Measurements from ENCODE around the gene OR9Q1.

The OR9Q1 gene

DNA sequence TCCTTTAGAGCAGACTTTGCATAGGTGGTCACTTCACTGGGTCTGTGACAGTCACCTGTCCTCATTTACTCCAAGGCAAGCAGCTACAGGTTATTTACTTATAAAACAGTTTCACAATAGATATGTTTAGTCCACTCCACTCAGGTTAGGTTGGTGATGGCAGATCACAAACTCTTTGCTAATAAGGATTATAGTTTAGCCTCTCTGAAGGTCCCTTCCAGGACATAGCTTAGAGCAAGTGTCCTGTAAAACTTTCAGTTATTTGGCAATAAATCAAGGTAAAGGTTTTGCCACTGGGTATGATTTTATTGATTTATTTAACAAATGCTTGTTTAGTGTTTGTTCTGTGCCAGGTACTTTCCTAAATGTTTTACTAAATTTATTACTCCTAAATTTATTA lies 15.9 kb downstream of the OR9Q1 start:
- no peak for DNase-seq

DNA sequence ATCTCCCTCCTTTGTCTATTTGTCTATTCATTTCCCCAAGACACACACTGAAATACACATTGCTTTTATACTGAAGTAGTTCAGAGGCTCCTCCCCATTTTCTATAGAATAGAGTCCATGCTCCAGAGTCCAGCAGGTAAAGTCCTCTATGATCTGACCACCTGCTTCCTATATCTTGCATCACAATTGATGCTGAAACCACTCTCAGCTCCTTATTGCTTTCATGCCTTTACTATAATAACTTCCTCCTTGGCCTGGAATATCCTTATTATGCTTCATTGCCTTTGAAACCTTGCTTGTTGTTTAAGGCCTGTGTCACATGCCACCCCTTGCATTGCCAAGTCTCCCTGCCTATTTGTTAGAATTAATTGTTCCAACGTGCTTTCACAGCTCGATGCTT lies 19.7 kb downstream of the OR9Q1 start:
- DNase-seq, result no peak

DNA sequence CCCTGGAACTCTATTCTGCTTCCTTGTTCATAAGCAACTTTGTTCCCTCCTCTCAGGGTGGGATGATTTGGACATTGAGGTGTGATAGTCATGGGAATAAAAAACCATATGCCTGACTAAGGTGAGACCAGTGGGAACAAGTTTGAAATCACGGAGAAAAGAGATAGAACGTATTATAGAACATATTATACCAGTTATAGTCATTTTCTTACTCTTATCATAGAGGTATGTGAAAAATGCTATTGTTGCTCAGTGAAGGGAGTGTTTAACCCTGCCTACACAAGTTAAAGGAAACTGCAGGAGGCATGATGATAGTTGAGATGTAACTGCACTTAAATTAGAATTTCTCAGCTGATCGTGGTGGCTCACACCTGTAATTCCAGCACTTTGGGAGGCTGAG lies 22.6 kb downstream of the OR9Q1 start:
- DNase-seq, result no peak

DNA sequence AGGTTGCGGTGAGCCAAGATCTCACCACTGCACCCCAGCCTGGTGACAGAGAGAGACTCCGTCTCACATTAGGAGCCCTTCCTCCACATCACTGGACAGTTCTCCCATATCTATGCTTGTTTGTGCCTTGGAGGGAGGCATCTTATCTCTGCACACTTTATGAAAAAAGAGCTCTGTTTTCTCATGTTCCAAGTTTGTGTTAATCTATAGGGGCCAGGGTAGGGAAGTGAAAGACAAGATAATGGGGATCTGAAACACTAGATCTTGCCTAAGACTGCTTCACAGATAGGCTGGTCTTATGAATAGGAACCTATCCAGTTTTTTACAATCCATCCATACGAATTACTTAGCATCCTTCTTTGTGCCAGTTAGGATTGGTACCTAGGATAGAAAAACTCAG lies 24.1 kb downstream of the OR9Q1 start:
- no peak for DNase-seq

DNA sequence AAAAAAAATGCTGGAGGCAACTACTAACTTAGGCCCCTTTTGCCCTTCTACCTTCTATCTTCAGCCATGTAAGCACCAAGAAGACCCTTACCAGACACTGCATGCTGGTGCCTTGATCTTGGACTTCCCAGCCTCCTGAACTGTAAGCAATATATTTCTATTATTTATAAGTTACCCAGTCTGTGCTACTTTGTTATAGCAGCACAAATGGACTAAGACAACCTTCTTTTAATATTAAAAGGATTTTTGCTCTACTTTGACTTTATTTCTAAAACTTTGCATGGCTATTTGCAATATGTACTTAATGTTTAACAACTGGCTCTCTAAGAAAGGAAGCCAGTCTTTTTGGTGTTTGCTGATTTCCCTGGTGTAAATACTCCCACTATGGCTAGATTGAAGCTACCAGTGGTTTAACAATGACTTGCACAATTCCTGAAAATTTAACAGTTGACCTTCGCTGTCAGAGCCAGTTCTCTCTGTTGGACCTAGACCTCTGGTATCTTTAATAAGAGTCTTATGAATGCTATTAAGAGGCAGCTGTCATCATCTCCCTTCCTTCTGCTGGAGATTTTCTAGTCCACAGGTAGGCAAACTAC lies 32.2 kb downstream of the OR9Q1 start:
- DNase-seq, result no peak

DNA sequence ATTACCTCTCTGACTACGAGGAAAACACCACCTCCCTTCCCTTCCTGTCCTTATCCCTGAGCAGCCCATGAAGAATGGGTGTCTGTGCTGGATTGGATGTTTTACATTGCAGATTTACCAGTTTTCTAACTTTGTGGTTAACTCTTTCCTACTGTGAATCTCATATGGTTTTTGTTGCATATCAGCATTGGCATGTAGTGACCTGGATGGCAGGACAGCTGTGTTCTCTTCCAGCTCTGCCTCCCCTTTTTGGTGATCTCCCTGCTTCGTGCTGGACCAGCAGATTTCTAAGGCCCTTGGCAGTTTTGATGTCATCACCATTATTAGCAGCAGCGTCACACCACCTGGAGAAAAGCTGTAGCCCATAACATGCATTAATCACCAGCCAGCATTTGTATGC lies 33.8 kb downstream of the OR9Q1 start:
- no peak for DNase-seq

DNA sequence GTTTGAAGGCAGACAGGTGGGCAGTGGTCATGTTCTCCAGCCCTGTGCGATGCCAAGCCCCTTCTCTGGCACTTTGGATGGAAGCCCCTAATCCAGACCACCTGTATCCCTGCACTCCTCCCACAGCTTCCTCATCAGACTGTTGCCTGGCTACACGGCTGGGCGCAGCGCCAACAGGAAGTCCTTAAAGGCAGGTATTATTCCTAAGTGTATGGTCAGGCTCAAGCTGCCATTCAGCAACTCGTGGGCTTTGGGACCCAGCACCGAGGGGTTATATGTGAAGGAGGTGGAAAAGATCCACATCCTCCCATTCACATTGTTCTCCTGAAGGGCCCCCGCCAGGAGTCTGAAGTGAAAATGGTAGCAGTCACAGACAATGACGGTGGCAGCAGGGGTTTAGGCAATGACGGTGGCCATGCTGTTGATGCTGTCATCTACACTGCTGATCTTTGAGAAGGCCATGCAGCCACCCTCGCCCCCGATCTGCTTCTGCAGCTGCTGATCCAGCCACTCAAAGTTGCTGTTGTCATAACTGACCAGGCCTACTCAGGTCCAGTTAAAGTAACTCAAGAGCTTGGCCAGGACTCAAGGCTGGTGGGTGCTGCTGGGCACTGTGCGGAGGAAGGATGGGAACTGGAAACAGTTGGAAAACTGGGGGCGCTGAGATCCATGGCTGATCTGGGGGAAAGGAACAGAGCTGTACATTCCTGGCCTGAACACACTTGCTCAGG lies 34.8 kb downstream of the OR9Q1 start:
- no peak for DNase-seq

DNA sequence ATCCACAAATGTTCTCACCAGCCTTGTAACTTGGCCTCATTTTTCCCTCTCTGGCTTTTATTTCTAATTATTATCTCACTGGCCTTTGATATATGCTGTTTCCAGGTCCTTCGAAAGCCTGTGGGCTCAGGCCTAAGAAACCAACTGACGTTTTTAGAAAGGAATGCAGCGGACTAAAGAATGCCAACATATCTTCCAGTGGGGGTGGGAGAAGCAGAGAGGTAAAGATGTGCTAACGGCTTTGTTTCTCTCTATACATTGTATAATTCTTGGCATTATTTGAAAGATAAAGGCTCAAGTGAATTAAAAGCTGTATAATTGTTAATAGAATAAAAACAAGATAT lies 35.3 kb downstream of the OR9Q1 start:
- no peak for DNase-seq

DNA sequence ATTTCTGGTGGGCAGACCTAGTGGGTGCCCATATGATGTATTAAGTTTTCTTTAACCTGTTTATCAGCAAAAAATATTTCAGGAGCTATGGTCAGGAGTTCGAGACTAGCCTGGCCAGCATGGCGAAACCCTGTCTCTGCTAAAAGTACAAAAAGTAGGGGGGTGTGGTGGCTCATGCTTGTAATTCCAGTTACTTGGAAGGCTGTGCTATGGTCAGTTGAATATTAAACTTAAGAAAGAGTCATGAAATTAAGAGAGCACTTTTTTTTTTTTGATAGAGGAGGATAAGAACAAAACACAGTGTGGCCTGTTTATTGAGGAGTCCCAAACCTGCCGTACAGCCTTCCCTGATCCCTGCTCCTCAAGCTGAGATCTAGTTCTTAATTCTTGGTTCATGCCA lies 36.9 kb downstream of the OR9Q1 start:
- no peak for DNase-seq

DNA sequence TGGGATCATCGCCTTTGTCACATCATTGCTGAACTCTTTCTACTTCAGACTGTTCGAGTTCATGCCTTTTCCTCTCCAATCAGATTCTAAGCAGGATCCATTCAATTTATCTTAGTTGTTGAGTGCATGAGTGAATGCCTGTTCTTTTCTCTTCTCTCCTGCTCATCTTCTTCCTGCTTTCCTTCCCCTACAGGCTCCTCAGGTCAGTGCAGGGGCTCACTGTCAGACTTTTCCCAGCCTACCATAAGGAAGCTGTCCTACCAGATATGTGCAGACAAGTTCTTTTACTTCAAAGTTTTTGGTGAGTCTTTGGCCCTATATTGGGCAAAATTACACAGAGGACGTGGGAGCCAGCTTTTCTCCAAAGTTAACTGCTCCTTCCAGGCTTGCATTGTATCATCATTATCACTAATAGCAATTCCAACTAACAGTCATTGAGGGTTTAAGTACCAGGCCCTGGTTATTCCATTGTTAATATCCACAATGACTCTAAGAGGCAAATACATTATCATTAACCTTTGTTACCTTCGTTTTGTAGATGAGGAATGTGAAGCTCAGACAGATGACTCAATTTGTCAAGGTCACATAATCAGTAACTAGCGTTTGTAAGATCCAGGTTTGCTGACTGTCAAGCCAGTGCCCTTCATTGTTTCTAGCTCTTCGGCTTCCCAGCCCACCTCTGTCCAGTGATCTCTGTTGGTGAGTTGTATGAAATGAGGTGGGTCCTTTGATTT lies 37.4 kb downstream of the OR9Q1 start:
- DNase-seq, result no peak

DNA sequence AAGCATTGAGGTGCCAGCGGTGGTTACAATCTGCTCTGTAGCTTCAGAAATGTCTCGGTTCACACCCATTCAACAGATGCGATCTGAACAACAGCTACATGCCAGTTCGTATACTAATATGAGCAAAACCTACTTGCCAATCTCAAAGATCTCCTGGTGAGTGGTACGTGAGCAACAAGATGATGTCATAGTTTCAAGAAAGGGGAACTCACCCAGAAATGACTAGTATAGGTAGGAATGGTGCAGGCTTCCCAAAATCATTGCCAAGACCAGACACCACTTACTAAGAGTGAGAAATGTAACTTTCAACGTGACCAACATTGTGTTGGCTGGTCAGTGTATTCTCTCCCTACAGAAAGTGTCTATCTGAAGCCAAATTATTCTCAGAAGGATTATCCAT lies 38.1 kb downstream of the OR9Q1 start:
- DNase-seq, result no peak

DNA sequence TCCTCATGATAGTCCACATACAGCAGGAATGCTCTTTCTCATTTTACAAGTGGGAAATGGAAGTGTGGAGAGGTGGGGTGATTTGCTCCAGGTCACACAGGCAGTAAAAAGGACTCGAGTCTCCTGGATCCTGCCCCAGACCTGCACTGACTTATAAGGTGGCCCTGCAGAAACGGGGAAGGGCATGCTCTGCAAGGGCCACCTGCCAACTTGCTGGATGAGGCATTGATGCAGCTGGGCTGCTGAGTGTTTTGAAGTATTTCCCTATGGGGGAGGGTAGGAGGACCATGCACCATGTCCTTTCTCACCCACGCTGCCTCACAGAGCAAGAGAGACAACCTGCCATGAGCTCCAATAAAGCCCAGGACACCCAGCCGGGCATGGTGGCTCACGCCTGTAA lies 44.0 kb downstream of the OR9Q1 start:
- DNase-seq, result no peak

DNA sequence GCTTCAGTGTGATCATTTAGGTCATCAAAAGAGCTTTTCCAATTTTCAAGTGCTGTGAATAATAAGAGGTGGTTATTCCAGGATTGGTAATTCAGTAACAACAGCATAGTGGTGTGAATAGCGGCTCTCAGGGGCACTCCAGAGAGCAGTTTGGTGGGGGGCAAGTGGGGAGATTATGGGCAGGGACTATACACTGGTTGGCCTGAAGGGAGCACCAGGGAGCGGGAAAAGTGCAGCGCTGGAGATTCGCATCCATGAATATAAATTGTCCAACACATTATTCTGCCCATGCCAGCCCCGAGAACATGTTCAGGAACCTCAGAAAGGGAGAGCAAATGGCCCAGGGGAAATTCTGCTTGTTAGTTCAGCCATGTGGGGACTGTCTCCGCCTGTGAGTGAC lies 45.0 kb downstream of the OR9Q1 start:
- DNase-seq, result no peak

DNA sequence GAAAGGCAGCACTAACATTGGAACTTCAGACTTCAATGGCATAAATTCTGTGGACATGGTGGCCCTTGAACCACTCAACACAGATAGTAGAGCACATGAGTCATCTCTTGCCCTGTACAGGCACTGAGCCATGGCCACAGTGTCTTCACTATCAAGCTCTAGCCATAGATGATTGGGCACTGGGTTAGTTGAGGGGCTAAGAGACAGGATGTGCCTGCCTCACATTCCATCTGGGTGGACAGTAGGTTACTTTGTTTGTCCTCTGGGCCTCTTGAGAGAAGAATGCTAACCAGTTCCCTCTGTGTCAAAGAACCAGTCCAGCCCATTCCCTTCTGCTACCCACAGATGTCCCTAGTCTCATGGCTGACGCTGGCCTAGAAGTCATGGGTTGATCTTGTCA lies 46.9 kb downstream of the OR9Q1 start:
- no peak for DNase-seq

DNA sequence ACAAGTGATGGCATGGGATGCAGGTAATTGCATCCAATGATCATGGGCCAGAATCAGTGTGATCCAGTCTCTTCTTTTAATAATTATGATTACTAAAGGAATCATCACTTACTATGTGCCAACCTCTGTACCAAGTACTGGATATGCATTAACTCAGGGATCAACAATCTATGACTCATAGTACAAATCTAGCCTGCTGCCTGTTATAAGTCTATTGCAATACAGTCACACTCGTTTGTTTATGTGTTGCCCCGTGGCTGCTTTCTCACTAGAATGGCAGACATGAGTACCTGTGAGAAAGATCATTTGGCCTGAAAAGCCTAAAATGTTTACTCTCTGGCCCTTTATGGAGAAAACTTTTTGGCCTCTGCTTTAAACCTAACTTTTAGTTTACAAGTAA lies 52.1 kb downstream of the OR9Q1 start:
- no peak for DNase-seq

DNA sequence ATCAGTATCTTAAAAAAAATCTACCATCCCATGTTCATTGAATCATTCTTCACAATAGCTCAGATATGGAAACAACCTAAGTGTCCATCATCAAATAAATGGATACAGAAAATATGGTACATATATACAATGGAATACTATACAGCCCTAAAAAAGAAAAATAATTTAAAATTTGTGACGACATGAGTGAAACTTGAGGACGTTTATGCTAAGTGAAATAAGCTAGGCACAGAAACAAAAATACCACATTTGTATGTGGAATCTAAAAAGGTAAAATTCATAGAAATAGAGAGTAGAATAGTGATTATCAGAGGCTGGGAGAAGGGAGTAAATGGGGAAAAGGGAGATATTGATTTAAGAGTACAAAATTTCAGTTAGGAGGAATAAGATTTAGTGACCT lies 62.8 kb downstream of the OR9Q1 start:
- no peak for DNase-seq

DNA sequence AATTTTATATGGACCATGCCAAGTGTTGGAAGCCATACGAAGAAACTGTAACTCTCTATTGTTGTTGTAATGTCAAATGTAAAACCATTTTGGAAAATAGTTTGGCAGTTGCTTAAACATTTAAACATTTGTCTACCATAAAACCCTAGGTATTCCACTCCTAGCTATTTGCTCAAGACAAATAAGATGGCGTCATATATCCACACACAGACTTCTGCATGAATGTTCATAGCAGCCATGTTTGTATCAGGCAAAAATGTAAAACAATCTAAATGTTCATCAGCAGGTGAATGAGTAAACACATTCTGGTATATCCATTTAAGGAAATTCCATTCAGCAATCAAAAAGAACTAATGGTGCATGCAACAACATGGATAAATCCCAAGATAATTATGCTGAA lies 73.8 kb downstream of the OR9Q1 start:
- no peak for DNase-seq

DNA sequence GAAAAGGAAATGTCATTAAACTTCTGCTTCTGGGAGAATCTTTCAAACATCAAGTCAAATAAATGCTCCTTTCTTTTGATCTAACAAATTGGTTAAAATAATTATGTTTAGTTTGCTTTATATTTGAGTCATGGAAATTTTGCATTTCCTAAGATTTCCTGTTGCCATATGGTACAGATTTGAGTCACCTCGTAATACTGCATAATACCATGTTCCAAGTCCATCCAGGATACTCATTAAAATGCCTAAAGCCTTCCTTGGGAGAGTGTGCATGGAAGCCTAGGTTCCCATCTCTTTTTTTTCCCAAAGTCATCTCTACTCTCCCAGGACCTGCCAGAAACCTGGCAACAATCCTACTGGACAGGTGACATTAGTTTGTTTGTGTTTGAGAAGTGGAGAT lies 97.4 kb downstream of the OR9Q1 start:
- no peak for DNase-seq

DNA sequence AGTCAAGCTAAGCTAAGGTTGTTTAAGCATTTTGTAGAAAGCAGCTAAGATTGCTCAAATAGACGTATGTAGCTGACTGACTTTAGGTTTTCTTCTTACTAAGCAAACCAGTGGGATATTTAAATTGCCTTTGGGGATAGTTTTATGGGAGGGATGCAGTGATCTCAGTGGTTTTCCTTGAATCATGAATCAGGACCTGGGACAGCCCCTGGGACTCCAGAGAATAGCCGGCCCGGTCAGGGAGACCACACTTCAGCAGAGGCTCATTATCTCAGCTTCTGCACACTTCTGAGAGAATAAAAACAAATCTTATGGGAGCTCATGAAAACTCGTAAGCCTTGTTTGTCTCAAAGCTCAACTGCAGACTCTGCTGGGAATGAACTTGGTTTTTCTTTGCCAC lies 101.8 kb downstream of the OR9Q1 start, which contains the start of gene OR9I1:
OR9I1 (minus strand) TSS at position 62 of the 400 bp plus-strand sequence. CDS start 6,086 bp downstream, outside the sequence.
- no peak for DNase-seq

DNA sequence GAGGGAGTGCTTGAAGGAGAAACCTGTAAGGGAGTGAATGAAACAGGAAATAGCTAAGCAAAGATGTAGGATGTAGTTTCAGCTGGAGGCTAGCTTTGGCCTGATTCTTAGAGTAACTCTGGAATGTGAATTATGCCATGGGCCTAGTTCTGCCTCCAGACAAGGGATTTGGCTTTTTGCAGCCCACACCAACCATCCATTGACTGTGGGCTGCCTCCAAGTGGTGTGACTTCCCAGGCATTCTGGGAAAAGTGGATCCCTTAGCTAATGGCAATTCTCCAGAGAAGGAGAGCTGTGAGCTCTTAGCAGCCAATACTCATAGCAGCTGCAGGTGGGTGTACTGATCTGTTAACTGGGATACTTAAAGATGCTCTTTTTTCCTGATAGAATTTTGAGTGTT lies 103.7 kb downstream of the OR9Q1 start:
- DNase-seq, result no peak

DNA sequence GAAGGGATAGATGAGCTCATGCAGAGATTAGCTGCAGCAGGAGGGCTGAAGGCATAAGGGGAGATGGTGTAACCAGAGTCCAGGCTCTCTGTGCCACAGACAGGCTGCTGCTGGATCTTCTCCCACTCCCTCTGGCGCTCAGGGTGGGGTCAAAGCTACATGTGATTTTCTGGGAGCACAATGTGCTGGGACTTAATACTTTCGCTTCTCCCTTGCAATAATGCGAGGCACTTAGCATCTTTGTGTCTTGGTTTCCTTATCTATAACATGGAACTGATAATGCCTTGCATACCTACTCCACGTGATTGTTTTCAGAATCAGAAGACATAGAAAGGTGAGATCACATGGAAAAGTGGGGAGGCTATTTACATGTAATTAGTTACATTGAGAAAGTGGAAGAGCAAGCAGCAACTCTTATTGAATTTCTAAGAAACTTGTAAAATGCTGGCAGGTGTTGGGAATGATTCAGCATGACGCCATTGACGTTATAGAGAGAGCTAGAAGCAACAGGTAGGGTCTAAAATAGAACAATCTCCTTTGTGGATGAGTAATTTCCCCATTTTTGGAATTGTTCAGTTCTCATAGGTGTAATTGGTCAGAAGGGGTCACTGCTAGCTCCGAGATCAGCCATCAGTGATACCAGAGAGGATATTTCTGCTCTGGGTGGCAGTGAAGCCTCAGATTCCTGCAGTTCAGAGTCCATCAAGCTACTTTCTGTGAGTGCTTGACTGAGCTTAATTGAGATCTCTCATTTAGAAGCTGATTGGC lies 109.8 kb downstream of the OR9Q1 start:
- no peak for DNase-seq

DNA sequence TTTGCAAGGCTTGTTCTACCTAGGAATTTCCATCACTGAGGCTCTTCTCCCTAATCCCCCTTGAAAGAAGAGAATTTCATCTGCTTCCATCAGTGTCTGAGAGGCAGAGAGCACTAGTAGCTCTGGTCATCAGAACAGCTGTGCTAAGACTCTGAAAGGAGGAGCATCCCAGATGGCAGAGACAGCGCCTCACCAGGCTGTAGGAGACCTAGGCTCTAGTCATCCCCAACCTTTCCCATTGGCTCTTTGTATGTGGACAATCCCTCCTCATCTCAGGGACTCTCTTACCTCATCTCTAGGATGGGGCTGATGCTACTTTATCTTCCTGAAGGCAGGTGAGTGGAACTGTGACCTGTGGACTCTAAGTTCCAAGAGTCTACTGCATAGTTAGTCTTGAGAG lies 110.5 kb downstream of the OR9Q1 start:
- DNase-seq, result no peak

DNA sequence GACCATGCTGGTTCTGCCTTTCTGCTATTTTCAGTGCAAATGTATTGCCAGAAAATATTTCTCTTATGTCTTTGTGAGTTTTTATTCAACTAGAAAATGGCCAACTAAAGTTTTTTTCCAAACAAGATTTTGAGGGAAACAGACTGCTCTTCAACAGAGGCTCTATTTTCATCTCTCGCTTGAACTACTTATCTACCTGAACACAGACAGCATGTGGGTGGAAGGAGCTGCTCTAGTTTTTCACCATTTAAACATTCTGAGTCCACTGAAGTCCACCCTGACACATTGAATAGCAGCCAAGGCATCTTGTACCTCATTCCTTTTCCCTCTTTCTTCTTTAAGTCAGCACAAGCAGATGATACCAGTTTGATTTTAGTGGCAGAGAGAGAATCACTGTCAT lies 111.5 kb downstream of the OR9Q1 start:
- DNase-seq, result no peak

DNA sequence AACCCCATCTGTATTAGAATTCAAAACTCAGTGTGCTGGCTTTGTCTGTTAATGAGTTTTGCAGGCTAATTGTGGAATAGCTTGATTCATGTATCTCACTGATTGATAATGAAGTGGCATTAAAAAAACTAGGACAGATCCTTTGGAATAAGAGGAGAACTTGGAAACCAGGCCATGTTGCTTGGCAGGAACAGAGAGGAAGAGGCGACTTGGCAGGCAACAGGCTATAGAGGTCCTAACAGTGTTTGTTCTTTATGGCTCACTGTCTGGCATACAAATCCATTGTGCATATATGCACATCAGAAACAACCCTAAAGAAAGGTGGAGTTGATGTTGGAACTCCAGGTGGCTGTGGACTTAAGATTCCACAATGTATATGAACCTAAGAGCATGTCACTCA lies 119.1 kb downstream of the OR9Q1 start:
- no peak for DNase-seq
